Measurements from ENCODE around the gene COA1. TPM values are rescaled to one million over a fixed set of nuclear protein-coding genes. Genes with fewer than 3 reads are reported as not detected.
"Not testable (repeated sequence)": the region's sequence is repeated elsewhere in the genome, so short reads cannot be mapped to it uniquely, and the experiment has no call there.

Gene COA1
- total RNA-seq: 100 to 1,000 TPM in 1 of 2 donors, 10 to 100 TPM in 1; 85.4 to 106 TPM

GRCh38 chr7:43729214-43729923 lies at the start of gene COA1:
COA1 (minus strand) TSS chr7:43729523; CDS start chr7:43648614, 80,909 bp downstream.
- H3K27me3 Mint-ChIP-seq (ENCODE audit: low read depth): no peaks in the 10 kb centered on the region
- peaks cover 58% of the 10 kb centered on the region for H3K4me1 Mint-ChIP-seq (ENCODE audit: low read depth)
- no peaks in the 10 kb centered on the region for H3K9me3 Mint-ChIP-seq
- H3K36me3 Mint-ChIP-seq (ENCODE audit: insufficient read depth in 2 of 2): peaks cover 1 to 7% of the 10 kb centered on the region in 2 donors
- H3K4me3 Mint-ChIP-seq: peak within 1 kb of the TSS; percentile 94
- ATAC-seq (replicated peaks in 1 of 2) (peak; percentile 96 to 97), DNase-seq (peak; percentile 85 to 86)
- peak within 1 kb of the TSS; percentile 85 for H3K27ac Mint-ChIP-seq

- H3K36me3 Mint-ChIP-seq (ENCODE audit: insufficient read depth in 2 of 2): peaks cover 5 to 21% of the 10 kb centered on the region in 2 donors
- not testable (repeated sequence) for H3K27me3 Mint-ChIP-seq (ENCODE audit: low read depth); ATAC-seq (replicated peaks in 1 of 2); H3K27ac Mint-ChIP-seq; DNase-seq; H3K9me3 Mint-ChIP-seq; H3K4me1 Mint-ChIP-seq (ENCODE audit: low read depth); H3K4me3 Mint-ChIP-seq
Observed at GRCh38 chr7:43778293-43779044, 49.1 kb upstream of the COA1 start.

GRCh38 chr7:43775255-43775654 lies 45.9 kb upstream of the COA1 start:
- H3K27ac Mint-ChIP-seq; DNase-seq; H3K27me3 Mint-ChIP-seq (ENCODE audit: low read depth); ATAC-seq (replicated peaks in 1 of 2); H3K9me3 Mint-ChIP-seq; H3K4me3 Mint-ChIP-seq; H3K4me1 Mint-ChIP-seq (ENCODE audit: low read depth): not testable (repeated sequence)
- peaks cover 5 to 21% of the 10 kb centered on the region in 2 donors for H3K36me3 Mint-ChIP-seq (ENCODE audit: insufficient read depth in 2 of 2)

GRCh38 chr7:43773268-43773667 lies 43.9 kb upstream of the COA1 start:
- H3K27ac Mint-ChIP-seq; DNase-seq; H3K4me3 Mint-ChIP-seq; H3K27me3 Mint-ChIP-seq (ENCODE audit: low read depth); H3K9me3 Mint-ChIP-seq; ATAC-seq (replicated peaks in 1 of 2): not testable (repeated sequence)
- H3K4me1 Mint-ChIP-seq (ENCODE audit: low read depth): peaks cover 17% of the 10 kb centered on the region
- H3K36me3 Mint-ChIP-seq (ENCODE audit: insufficient read depth in 2 of 2): peaks cover 5 to 15% of the 10 kb centered on the region in 2 donors

GRCh38 chr7:43771573-43771972 lies 42.2 kb upstream of the COA1 start:
- peaks cover 3 to 7% of the 10 kb centered on the region in 2 donors for H3K36me3 Mint-ChIP-seq (ENCODE audit: insufficient read depth in 2 of 2)
- H3K27ac Mint-ChIP-seq: no peak overlapping the region
- no peak for ATAC-seq (replicated peaks in 1 of 2)
- H3K27me3 Mint-ChIP-seq (ENCODE audit: low read depth): no peaks in the 10 kb centered on the region
- H3K9me3 Mint-ChIP-seq: peaks cover 0 to 2% of the 10 kb centered on the region in 2 donors
- H3K4me1 Mint-ChIP-seq (ENCODE audit: low read depth): peaks cover 22% of the 10 kb centered on the region
- H3K4me3 Mint-ChIP-seq: no peak overlapping the region
- DNase-seq: no peak

- H3K4me3 Mint-ChIP-seq: no peak overlapping the region
- DNase-seq (no peak), ATAC-seq (replicated peaks in 1 of 2) (no peak)
- peaks cover 22% of the 10 kb centered on the region for H3K4me1 Mint-ChIP-seq (ENCODE audit: low read depth)
- H3K36me3 Mint-ChIP-seq (ENCODE audit: insufficient read depth in 2 of 2): peaks cover 2 to 6% of the 10 kb centered on the region in 2 donors
- no peaks in the 10 kb centered on the region for H3K27me3 Mint-ChIP-seq (ENCODE audit: low read depth)
- H3K27ac Mint-ChIP-seq: no peak overlapping the region
- no peaks in the 10 kb centered on the region for H3K9me3 Mint-ChIP-seq
Observed at GRCh38 chr7:43771128-43771527, 41.8 kb upstream of the COA1 start.

GRCh38 chr7:43769791-43770465 lies 40.6 kb upstream of the COA1 start:
- Mint-ChIP-seq H3K27ac (no peak overlapping the region), H3K9me3 (no peaks in the 10 kb centered on the region), H3K27me3 (ENCODE audit: low read depth) (no peaks in the 10 kb centered on the region), H3K36me3 (ENCODE audit: insufficient read depth in 2 of 2) (peaks cover 1 to 2% of the 10 kb centered on the region in 2 donors), H3K4me3 (no peak overlapping the region), H3K4me1 (ENCODE audit: low read depth) (peaks cover 23% of the 10 kb centered on the region)
- ATAC-seq (replicated peaks in 1 of 2) (no peak), DNase-seq (no peak)

- ATAC-seq (replicated peaks in 1 of 2): no peak
- Mint-ChIP-seq H3K27me3 (ENCODE audit: low read depth) (no peaks in the 10 kb centered on the region), H3K4me3 (no peak overlapping the region), H3K4me1 (ENCODE audit: low read depth) (peaks cover 30% of the 10 kb centered on the region), H3K36me3 (ENCODE audit: insufficient read depth in 2 of 2) (no peaks in the 10 kb centered on the region), H3K9me3 (no peaks in the 10 kb centered on the region), H3K27ac (no peak overlapping the region)
- DNase-seq: no peak
Observed at GRCh38 chr7:43769281-43769680, 40.0 kb upstream of the COA1 start.

GRCh38 chr7:43768887-43769272 lies 39.6 kb upstream of the COA1 start:
- no peaks in the 10 kb centered on the region for H3K36me3 Mint-ChIP-seq (ENCODE audit: insufficient read depth in 2 of 2)
- H3K4me1 Mint-ChIP-seq (ENCODE audit: low read depth): peaks cover 34% of the 10 kb centered on the region
- no peaks in the 10 kb centered on the region for H3K9me3 Mint-ChIP-seq
- H3K27me3 Mint-ChIP-seq (ENCODE audit: low read depth): no peaks in the 10 kb centered on the region
- H3K27ac Mint-ChIP-seq: no peak overlapping the region
- peak; percentile 76 to 79 for ATAC-seq (replicated peaks in 1 of 2)
- H3K4me3 Mint-ChIP-seq: no peak overlapping the region
- no peak for DNase-seq

- peaks cover 39% of the 10 kb centered on the region for H3K4me1 Mint-ChIP-seq (ENCODE audit: low read depth)
- no peaks in the 10 kb centered on the region for H3K9me3 Mint-ChIP-seq
- no peaks in the 10 kb centered on the region for H3K36me3 Mint-ChIP-seq (ENCODE audit: insufficient read depth in 2 of 2)
- no peaks in the 10 kb centered on the region for H3K27me3 Mint-ChIP-seq (ENCODE audit: low read depth)
- no peak overlapping the region for H3K27ac Mint-ChIP-seq
- no peak overlapping the region for H3K4me3 Mint-ChIP-seq
- ATAC-seq (replicated peaks in 1 of 2) (peak in 1 of 2 donors; percentile 46), DNase-seq (no peak)
Observed at GRCh38 chr7:43768201-43768886, 39.0 kb upstream of the COA1 start.

GRCh38 chr7:43767311-43767710 lies 38.0 kb upstream of the COA1 start:
- Mint-ChIP-seq H3K36me3 (ENCODE audit: insufficient read depth in 2 of 2) (no peaks in the 10 kb centered on the region), H3K27ac (no peak overlapping the region)
- ATAC-seq (replicated peaks in 1 of 2): no peak

GRCh38 chr7:43766564-43766963 lies 37.2 kb upstream of the COA1 start:
- DNase-seq (no peak), ATAC-seq (replicated peaks in 1 of 2) (no peak)
- Mint-ChIP-seq H3K9me3 (no peaks in the 10 kb centered on the region), H3K4me1 (ENCODE audit: low read depth) (peaks cover 50% of the 10 kb centered on the region), H3K27ac (no peak overlapping the region), H3K36me3 (ENCODE audit: insufficient read depth in 2 of 2) (no peaks in the 10 kb centered on the region), H3K4me3 (no peak overlapping the region), H3K27me3 (ENCODE audit: low read depth) (no peaks in the 10 kb centered on the region)

More at GRCh38 chr7:43767311-43767710, 38.0 kb upstream of the COA1 start:
- no peak for DNase-seq
- no peaks in the 10 kb centered on the region for H3K27me3 Mint-ChIP-seq (ENCODE audit: low read depth)
- H3K9me3 Mint-ChIP-seq: no peaks in the 10 kb centered on the region
- H3K4me3 Mint-ChIP-seq: no peak overlapping the region
- H3K4me1 Mint-ChIP-seq (ENCODE audit: low read depth): peaks cover 47% of the 10 kb centered on the region
